Neural crest cell (in vitro differentiated cells): ENCODE results near the gene ZFYVE19. TPM values are rescaled to one million over a fixed set of nuclear protein-coding genes. Genes with fewer than 3 reads are reported as not detected.

Experiments used
- DNase-seq: peaks from one replicate; pipeline ENCODE4 v3.0.0; 2021; ENCODE audit warnings: low read depth, mixed read lengths, low spot score
- H3K27ac Mint-ChIP-seq: one replicate; pipeline ENCODE4 v1.8.0; 2021; ENCODE audit warnings: mild to moderate bottlenecking, mixed read lengths; ENCODE audit not compliant: unreplicated experiment
- H3K27me3 Mint-ChIP-seq: 2 replicates; pipeline ENCODE4 v1.8.0; 2021; ENCODE audit warnings: low read depth, mild to moderate bottlenecking, mixed read lengths
- H3K36me3 Mint-ChIP-seq: 2 replicates; pipeline ENCODE4 v1.8.0; 2021; ENCODE audit warnings: low read depth, mild to moderate bottlenecking, mixed read lengths
- H3K4me1 Mint-ChIP-seq: 2 replicates; pipeline ENCODE4 v1.8.0; 2021; ENCODE audit warnings: mixed read lengths
- H3K4me3 Mint-ChIP-seq: one replicate; pipeline ENCODE4 v1.8.0; 2021; ENCODE audit warnings: mild to moderate bottlenecking, mixed read lengths
- H3K9me3 Mint-ChIP-seq: 2 replicates; pipeline ENCODE4 v1.8.0; 2021; ENCODE audit warnings: mixed read lengths
- CTCF ChIP-seq: fragments of 200-600 bp; sonication (generic); conservative IDR thresholded peaks from 2 replicates; pipeline ENCODE4 v1.5.0; 2021; ENCODE audit warnings: antibody characterized with exemption, mild to moderate bottlenecking
- total RNA-seq: library from RNA; stranded (reverse); gene quantifications from 2 replicates; pipeline ENCODE4 v1.2.1, GENCODE V29; 2021

ZFYVE19 gene
- total RNA-seq, 1 donor from 2014 or later: 24.2 TPM

GRCh38 chr15:40845511-40846284, 38.8 kb downstream of the ZFYVE19 start:
- no peak for TF ChIP-seq CTCF
- Mint-ChIP-seq H3K9me3 (no peaks in the 10 kb centered on the region), H3K4me3 (peak overlapping the region; percentile 29), H3K27ac (no peak overlapping the region), H3K27me3 (peaks cover 76% of the 10 kb centered on the region), H3K4me1 (peaks cover 19% of the 10 kb centered on the region), H3K36me3 (no peaks in the 10 kb centered on the region)
- DNase-seq: no peak

- peaks cover 19% of the 10 kb centered on the region for H3K4me1 Mint-ChIP-seq
- no peak for TF ChIP-seq CTCF
- H3K27ac Mint-ChIP-seq: no peak overlapping the region
- H3K9me3 Mint-ChIP-seq: no peaks in the 10 kb centered on the region
- H3K36me3 Mint-ChIP-seq: no peaks in the 10 kb centered on the region
- peaks cover 65% of the 10 kb centered on the region for H3K27me3 Mint-ChIP-seq
- no peak overlapping the region for H3K4me3 Mint-ChIP-seq
- DNase-seq: no peak
Measured at GRCh38 chr15:40846841-40847222, 39.9 kb downstream of the ZFYVE19 start.

DNA sequence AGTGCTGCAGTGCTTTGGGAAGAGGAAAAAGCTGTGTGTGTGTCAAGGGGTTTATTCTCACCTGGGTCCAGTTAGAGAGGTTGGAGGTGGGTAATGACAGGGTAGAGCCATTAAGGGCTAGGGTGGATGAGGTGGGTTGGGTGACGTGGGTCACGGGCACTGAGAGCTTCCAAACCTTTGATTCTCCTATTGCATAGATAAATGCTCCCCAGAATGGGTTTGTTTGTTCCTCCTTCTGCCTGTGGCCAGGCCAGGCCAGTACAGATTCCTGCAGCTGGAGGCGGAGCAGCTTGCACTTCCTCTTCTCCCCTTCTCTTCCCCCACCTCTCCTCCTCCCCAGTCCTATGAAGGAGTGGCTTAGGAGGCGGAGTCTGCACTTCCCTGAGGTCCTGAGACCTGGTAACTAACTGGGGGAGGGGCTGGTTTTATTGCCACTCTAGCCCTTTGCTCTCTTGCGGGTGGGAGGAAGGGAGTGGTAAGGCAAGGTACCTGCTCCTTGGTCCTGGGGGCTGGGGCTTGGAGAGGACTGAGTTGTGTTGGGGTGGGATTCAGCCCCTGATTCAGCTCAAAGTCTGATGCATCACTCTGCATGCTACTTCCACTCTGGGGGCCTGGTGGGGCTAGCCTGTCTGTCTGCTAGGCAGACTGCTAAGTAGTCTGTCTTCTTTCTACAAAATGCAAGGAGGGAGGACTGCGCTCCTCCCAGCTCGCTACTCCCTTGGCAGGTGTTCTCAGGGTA, 40.5 kb downstream of the ZFYVE19 start:
- no peak for TF ChIP-seq CTCF
- Mint-ChIP-seq H3K27ac (no peak overlapping the region), H3K4me3 (no peak overlapping the region), H3K27me3 (peaks cover 59% of the 10 kb centered on the region), H3K4me1 (peaks cover 19% of the 10 kb centered on the region), H3K9me3 (no peaks in the 10 kb centered on the region), H3K36me3 (no peaks in the 10 kb centered on the region)
- DNase-seq: no peak

DNA sequence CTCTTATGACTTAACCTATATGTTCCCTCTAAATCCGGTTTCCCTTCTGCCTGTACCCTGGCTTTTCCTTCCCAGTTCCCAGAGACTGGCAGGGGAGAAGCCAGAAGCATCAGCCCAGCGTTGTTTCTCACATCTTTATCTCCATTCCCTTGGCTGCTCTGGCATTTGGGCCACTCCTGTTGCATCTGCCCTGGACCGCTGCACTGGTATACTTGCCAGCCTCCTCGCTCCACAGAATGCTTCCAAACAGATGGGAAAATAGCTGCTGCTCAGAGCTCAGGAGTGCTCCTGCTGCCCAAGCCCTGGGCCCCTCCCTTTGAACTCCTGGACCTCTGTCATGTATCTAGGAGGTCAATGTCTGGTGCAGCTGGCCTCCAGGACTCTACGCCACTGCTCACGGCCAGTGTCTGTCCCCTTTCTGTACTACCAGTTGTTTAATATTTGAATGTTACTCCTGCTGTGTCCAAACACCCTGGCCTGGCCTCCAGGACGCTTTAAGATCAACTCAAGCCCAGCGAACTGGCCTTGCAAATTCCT, 43.8 kb downstream of the ZFYVE19 start:
- Mint-ChIP-seq H3K36me3 (no peaks in the 10 kb centered on the region), H3K9me3 (no peaks in the 10 kb centered on the region), H3K4me1 (peaks cover 11% of the 10 kb centered on the region), H3K27me3 (peaks cover 32% of the 10 kb centered on the region), H3K27ac (no peak overlapping the region), H3K4me3 (no peak overlapping the region)
- TF ChIP-seq CTCF: no peak
- DNase-seq: no peak

- H3K27ac Mint-ChIP-seq: no peak overlapping the region
- no peak overlapping the region for H3K4me3 Mint-ChIP-seq
- DNase-seq: no peak
- peaks cover 5% of the 10 kb centered on the region for H3K4me1 Mint-ChIP-seq
- no peaks in the 10 kb centered on the region for H3K36me3 Mint-ChIP-seq
- H3K9me3 Mint-ChIP-seq: no peaks in the 10 kb centered on the region
- TF ChIP-seq CTCF: no peak
- H3K27me3 Mint-ChIP-seq: peaks cover 15% of the 10 kb centered on the region
Measured at GRCh38 chr15:40852529-40852928, 45.6 kb downstream of the ZFYVE19 start.
